Peyer's patch (tissue), 4 donors: ENCODE results near the gene DOHH.

Experiments
- CTCF ChIP-seq, 6 experiments: fragments of 450-650 bp in 4 of 6; fragments of 200-600 bp in 2 of 6; sonication (generic) in 1 of 6; IDR thresholded peaks; one replicate each; pipeline ENCODE4 v1.5.1; 2017 to 2019; ENCODE audit warnings: antibody characterized with exemption in 6 of 6, mild to moderate bottlenecking in 3 of 6, moderate library complexity in 1 of 6
- POLR2A ChIP-seq, 2 donors: fragments of 450-650 bp; IDR thresholded peaks; one replicate each; pipeline ENCODE4 v1.5.1; 2017; ENCODE audit warnings: antibody characterized with exemption in 2 of 2, mild to moderate bottlenecking in 2 of 2, moderate library complexity in 2 of 2

DNA sequence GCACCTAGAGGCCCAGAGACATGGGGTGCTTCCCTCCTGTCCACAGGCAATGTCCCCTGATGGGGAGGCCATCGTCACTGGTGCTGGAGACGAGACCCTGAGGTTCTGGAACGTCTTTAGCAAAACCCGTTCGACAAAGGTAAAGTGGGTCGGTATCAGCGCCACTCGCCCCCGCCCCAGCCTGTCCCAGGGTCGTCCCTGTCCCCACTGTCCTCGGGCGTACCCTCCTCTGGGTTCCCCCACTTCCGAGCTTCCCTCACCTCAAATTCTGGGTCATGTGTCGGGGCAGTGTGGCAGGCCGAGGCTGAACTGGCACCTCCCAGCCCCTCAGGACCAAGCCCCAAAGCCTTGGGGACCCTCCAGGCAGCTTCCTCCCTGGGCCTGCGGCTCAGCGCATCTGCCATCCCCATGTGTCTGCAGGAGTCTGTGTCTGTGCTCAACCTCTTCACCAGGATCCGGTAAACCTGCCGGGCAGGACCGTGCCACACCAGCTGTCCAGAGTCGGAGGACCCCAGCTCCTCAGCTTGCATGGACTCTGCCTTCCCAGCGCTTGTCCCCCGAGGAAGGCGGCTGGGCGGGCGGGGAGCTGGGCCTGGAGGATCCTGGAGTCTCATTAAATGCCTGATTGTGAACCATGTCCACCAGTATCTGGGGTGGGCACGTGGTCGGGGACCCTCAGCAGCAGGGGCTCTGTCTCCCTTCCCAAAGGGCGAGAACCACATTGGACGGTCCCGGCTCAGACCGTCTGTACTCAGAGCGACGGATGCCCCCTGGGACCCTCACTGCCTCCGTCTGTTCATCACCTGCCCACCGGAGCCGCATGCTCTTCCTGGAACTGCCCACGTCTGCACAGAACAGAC lies 34.1 kb upstream of the DOHH start:
- TF ChIP-seq POLR2A (IDR thresholded peaks at IDR 0.05) = no peak
- TF ChIP-seq CTCF (IDR thresholded peaks at IDR 0.05) = no peak
